Stromal cell of bone marrow (primary cell): ENCODE data around the gene SLC35D1.
"Not testable (repeated sequence)": the region's sequence is repeated elsewhere in the genome, so short reads cannot be mapped to it uniquely, and the experiment has no call there.

ENCODE experiments used
- DNase-seq: peaks from one replicate; pipeline ENCODE4 v3.0.0-alpha.2; 2012; ENCODE audit warnings: low read depth

The SLC35D1 gene

GRCh38 chr1:67053785-67054772 is at the start of gene SLC35D1:
SLC35D1 (minus strand) TSS chr1:67054148; CDS start chr1:67054013, 135 bp downstream.
- peak; percentile 33 for DNase-seq

- DNase-seq = no peak
Measured at GRCh38 chr1:67103548-67103947, 49.6 kb upstream of the SLC35D1 start.

GRCh38 chr1:67100833-67101232 is 46.9 kb upstream of the SLC35D1 start:
- DNase-seq = peak; percentile 9

GRCh38 chr1:67097305-67097704 is 43.4 kb upstream of the SLC35D1 start:
- no peak for DNase-seq

GRCh38 chr1:67094191-67094590 is 40.2 kb upstream of the SLC35D1 start:
- DNase-seq = no peak

GRCh38 chr1:67089685-67090208 is 35.8 kb upstream of the SLC35D1 start:
- DNase-seq = no peak

- no peak for DNase-seq
Measured at GRCh38 chr1:67088440-67088839, 34.5 kb upstream of the SLC35D1 start.

- no peak for DNase-seq
Measured at GRCh38 chr1:67085326-67085725, 31.4 kb upstream of the SLC35D1 start.

- DNase-seq = no peak
Measured at GRCh38 chr1:67084765-67085318, 30.9 kb upstream of the SLC35D1 start.

- DNase-seq = no peak
Measured at GRCh38 chr1:67078291-67078690, 24.3 kb upstream of the SLC35D1 start.

- DNase-seq = no peak
Measured at GRCh38 chr1:67077593-67077992, 23.6 kb upstream of the SLC35D1 start.

- DNase-seq = no peak
Measured at GRCh38 chr1:67072749-67073148, 18.8 kb upstream of the SLC35D1 start.

- DNase-seq = not testable (repeated sequence)
Measured at GRCh38 chr1:67067655-67068054, 13.7 kb upstream of the SLC35D1 start.

- DNase-seq = no peak
Measured at GRCh38 chr1:67062412-67062811, 8.5 kb upstream of the SLC35D1 start.

GRCh38 chr1:67061266-67061665 is 7.3 kb upstream of the SLC35D1 start:
- DNase-seq = no peak

GRCh38 chr1:67060811-67061218 is 6.9 kb upstream of the SLC35D1 start:
- peak; percentile 93 for DNase-seq

- no peak for DNase-seq
Measured at GRCh38 chr1:67059346-67059745, 5.4 kb upstream of the SLC35D1 start.

GRCh38 chr1:67058761-67059160 is 4.8 kb upstream of the SLC35D1 start:
- DNase-seq = no peak

- no peak for DNase-seq
Measured at GRCh38 chr1:67058242-67058641, 4.3 kb upstream of the SLC35D1 start.

- DNase-seq = peak; percentile 37
Measured at GRCh38 chr1:67053535-67053784, 488 bp downstream of the SLC35D1 start.

- DNase-seq = no peak
Measured at GRCh38 chr1:67052741-67053534, 1.0 kb downstream of the SLC35D1 start.

GRCh38 chr1:67051196-67051595 is 2.8 kb downstream of the SLC35D1 start:
- DNase-seq = no peak
